Nephron progenitor cell (in vitro differentiated cells): ENCODE results near the gene TDRD7.

ENCODE experiments used
- DNase-seq: peaks from one replicate; pipeline ENCODE4 v3.0.0; 2021
- H3K27ac Mint-ChIP-seq: 2 replicates; pipeline ENCODE4 v1.8.0; 2021; ENCODE audit warnings: mild to moderate bottlenecking, moderate library complexity, mixed read lengths
- H3K27me3 Mint-ChIP-seq: 2 replicates; pipeline ENCODE4 v1.8.0; 2021; ENCODE audit warnings: mild to moderate bottlenecking, low read depth, mixed read lengths; ENCODE audit not compliant: poor library complexity
- H3K36me3 Mint-ChIP-seq: 2 replicates; pipeline ENCODE4 v1.8.0; 2021; ENCODE audit warnings: low read depth, mixed read lengths
- H3K4me1 Mint-ChIP-seq: 2 replicates; pipeline ENCODE4 v1.8.0; 2021; ENCODE audit warnings: mixed read lengths
- H3K4me3 Mint-ChIP-seq: 2 replicates; pipeline ENCODE4 v1.8.0; 2021; ENCODE audit warnings: mild to moderate bottlenecking, moderate library complexity, mixed read lengths
- H3K9me3 Mint-ChIP-seq: 2 replicates; pipeline ENCODE4 v1.8.0; 2021; ENCODE audit warnings: mild to moderate bottlenecking, moderate library complexity, mixed read lengths
- CTCF ChIP-seq: fragments of 200-600 bp; sonication (generic); IDR thresholded peaks from 2 replicates; pipeline ENCODE4 v1.5.0; 2021; ENCODE audit warnings: antibody characterized with exemption

TDRD7 gene

DNA sequence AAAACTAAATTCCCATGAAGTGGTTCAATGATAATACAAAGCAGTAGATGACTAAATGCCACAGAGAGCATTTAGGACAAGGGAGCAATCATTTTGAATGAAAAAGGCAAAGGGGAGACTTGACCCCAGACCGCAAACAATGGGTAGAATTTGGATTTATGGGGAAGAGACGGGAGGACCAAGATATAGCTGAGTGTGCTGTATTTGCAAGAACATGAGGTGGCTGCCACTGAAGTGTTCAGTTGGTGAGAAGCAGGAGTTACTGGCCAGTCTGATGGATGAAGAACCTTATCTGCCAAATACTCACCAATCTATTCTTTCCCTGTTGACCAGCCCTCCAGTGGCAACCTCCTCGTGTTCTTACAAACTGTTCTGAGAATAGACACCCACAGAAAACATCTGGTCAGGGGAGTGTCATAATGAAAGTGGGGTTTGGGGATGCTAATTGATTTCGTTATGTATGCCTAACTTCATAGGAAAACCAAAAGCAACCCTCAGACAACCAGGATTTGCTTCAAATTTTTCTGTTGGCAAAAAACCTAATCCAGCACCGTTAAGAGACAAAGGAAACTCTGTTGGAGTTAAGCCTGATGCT lies 19.8 kb downstream of the TDRD7 start:
- H3K27me3 Mint-ChIP-seq = peaks cover 13% of the 10 kb centered on the region
- no peaks in the 10 kb centered on the region for H3K9me3 Mint-ChIP-seq
- H3K27ac Mint-ChIP-seq = no peak overlapping the region
- no peak overlapping the region for H3K4me3 Mint-ChIP-seq
- no peaks in the 10 kb centered on the region for H3K4me1 Mint-ChIP-seq
- TF ChIP-seq CTCF = no peak
- no peaks in the 10 kb centered on the region for H3K36me3 Mint-ChIP-seq
- no peak for DNase-seq

GRCh38 chr9:97437051-97437600 lies 25.2 kb downstream of the TDRD7 start:
- Mint-ChIP-seq H3K4me3 (no peak overlapping the region), H3K9me3 (no peaks in the 10 kb centered on the region), H3K4me1 (no peaks in the 10 kb centered on the region), H3K36me3 (no peaks in the 10 kb centered on the region), H3K27ac (no peak overlapping the region), H3K27me3 (peaks cover 9% of the 10 kb centered on the region)
- no peak for DNase-seq
- TF ChIP-seq CTCF = no peak

- TF ChIP-seq CTCF = no peak
- no peak for DNase-seq
- H3K27me3 Mint-ChIP-seq = peaks cover 9% of the 10 kb centered on the region
- no peaks in the 10 kb centered on the region for H3K9me3 Mint-ChIP-seq
- no peak overlapping the region for H3K27ac Mint-ChIP-seq
- no peak overlapping the region for H3K4me3 Mint-ChIP-seq
- H3K36me3 Mint-ChIP-seq = no peaks in the 10 kb centered on the region
- no peaks in the 10 kb centered on the region for H3K4me1 Mint-ChIP-seq
These were observed 26.4 kb downstream of the TDRD7 start for GRCh38 chr9:97438257-97438656.

DNA sequence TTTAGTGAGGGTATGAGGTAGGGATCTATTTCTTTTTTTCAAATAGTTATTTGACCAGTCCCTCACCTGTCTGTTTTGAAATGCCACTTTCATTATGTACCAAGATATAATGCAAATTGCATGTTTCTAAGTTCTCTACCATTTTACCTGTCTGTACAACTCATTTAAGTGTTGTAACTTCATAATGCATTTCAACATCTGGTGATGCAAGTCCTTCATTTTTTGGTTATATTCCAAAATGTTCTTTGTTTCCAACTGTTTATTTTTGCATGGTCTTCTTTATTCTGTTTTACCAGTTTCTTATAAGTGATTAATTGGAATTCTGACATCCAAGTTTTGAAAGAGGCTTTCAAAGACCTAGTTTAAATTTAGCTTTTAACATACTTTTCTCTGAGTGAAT lies 26.8 kb downstream of the TDRD7 start:
- Mint-ChIP-seq H3K27ac (no peak overlapping the region), H3K4me3 (no peak overlapping the region), H3K27me3 (peaks cover 9% of the 10 kb centered on the region), H3K36me3 (no peaks in the 10 kb centered on the region), H3K9me3 (no peaks in the 10 kb centered on the region), H3K4me1 (no peaks in the 10 kb centered on the region)
- no peak for DNase-seq
- TF ChIP-seq CTCF = no peak

- H3K27me3 Mint-ChIP-seq = peaks cover 9% of the 10 kb centered on the region
- H3K4me1 Mint-ChIP-seq = no peaks in the 10 kb centered on the region
- no peak for TF ChIP-seq CTCF
- no peaks in the 10 kb centered on the region for H3K36me3 Mint-ChIP-seq
- H3K9me3 Mint-ChIP-seq = no peaks in the 10 kb centered on the region
- H3K27ac Mint-ChIP-seq = no peak overlapping the region
- DNase-seq = no peak
- no peak overlapping the region for H3K4me3 Mint-ChIP-seq
These were observed 28.3 kb downstream of the TDRD7 start for GRCh38 chr9:97440160-97440559.

- Mint-ChIP-seq H3K9me3 (no peaks in the 10 kb centered on the region), H3K27me3 (peaks cover 9% of the 10 kb centered on the region), H3K36me3 (no peaks in the 10 kb centered on the region), H3K27ac (no peak overlapping the region), H3K4me1 (no peaks in the 10 kb centered on the region), H3K4me3 (no peak overlapping the region)
- TF ChIP-seq CTCF = no peak
- DNase-seq = no peak
These were observed 29.8 kb downstream of the TDRD7 start for GRCh38 chr9:97441729-97442128.
